NCI-H524 treated with DMSO at 0.1 percent for 48 hours (cell line): ENCODE results near the gene TBC1D25.

Experiments used
- DNase-seq: peaks from one replicate; lab custom pipeline; 2025; lab: John Stamatoyannopoulos, UW

Gene TBC1D25

GRCh38 chrX:48539345-48540027 lies at the start of gene TBC1D25:
TSS of gene TBC1D25 (plus strand) at chrX:48539714. CDS start at chrX:48539798, 84 bp downstream.
- DNase-seq: peak; percentile 83

GRCh38 chrX:48489892-48490291 lies 49.6 kb upstream of the TBC1D25 start:
- no peak for DNase-seq

- no peak for DNase-seq
These were observed 48.9 kb upstream of the TBC1D25 start for GRCh38 chrX:48490661-48491060.

- DNase-seq: no peak
These were observed 47.7 kb upstream of the TBC1D25 start for GRCh38 chrX:48491809-48492208.

GRCh38 chrX:48492293-48492910 lies 47.1 kb upstream of the TBC1D25 start:
- DNase-seq: no peak

GRCh38 chrX:48493890-48494364 lies 45.6 kb upstream of the TBC1D25 start:
- DNase-seq: peak; percentile 19

GRCh38 chrX:48496660-48497059 lies 42.9 kb upstream of the TBC1D25 start:
- DNase-seq: no peak

- no peak for DNase-seq
These were observed 41.6 kb upstream of the TBC1D25 start for GRCh38 chrX:48497871-48498270.

- no peak for DNase-seq
These were observed 41.1 kb upstream of the TBC1D25 start for GRCh38 chrX:48498374-48498809.

- no peak for DNase-seq
These were observed 35.3 kb upstream of the TBC1D25 start for GRCh38 chrX:48504261-48504660.

- no peak for DNase-seq
These were observed 34.0 kb upstream of the TBC1D25 start for GRCh38 chrX:48505481-48505880.

- DNase-seq: no peak
These were observed 32.3 kb upstream of the TBC1D25 start for GRCh38 chrX:48507246-48507645.

GRCh38 chrX:48508400-48509244 lies 30.9 kb upstream of the TBC1D25 start, which contains the start of gene PORCN:
TSS of gene PORCN (plus strand) at chrX:48508992. CDS start at chrX:48509821, 829 bp downstream.
- DNase-seq: peak; percentile 21

- no peak for DNase-seq
These were observed 30.3 kb upstream of the TBC1D25 start for GRCh38 chrX:48509245-48509590.

- DNase-seq: no peak
These were observed 29.9 kb upstream of the TBC1D25 start for GRCh38 chrX:48509619-48510018.

- DNase-seq: no peak
These were observed 28.0 kb upstream of the TBC1D25 start for GRCh38 chrX:48511560-48511959.

- DNase-seq: no peak
These were observed 27.1 kb upstream of the TBC1D25 start for GRCh38 chrX:48512371-48512935.

GRCh38 chrX:48513670-48514069 lies 25.8 kb upstream of the TBC1D25 start:
- DNase-seq: no peak

- DNase-seq: no peak
These were observed 25.2 kb upstream of the TBC1D25 start for GRCh38 chrX:48514126-48514806.

GRCh38 chrX:48514868-48515460 lies 24.6 kb upstream of the TBC1D25 start:
- DNase-seq: no peak

- DNase-seq: no peak
These were observed 23.7 kb upstream of the TBC1D25 start for GRCh38 chrX:48515842-48516241.
